ENCODE measurements around the gene TAF1C. TPM values are rescaled to one million over a fixed set of nuclear protein-coding genes. Genes with fewer than 3 reads are reported as not detected.
A peak's percentile ranks its signal among the peaks of the same experiment; 100 is the strongest.

TAF1C gene
- total and polyA plus RNA-seq, 2 of the 8 experiments (the other 6 are each of a cell fraction or from before 2014, with no cell fraction given): 44.6 to 63.8 TPM

GRCh38 chr16:84214451-84215066 lies 27.7 kb upstream of the TAF1C start:
- H3K27me3 ChIP-seq (replicated peaks in 1 of 4; ENCODE audit: control insufficient read depth in 3 of 4, extremely low read depth in 1 of 4, insufficient read depth in 3 of 4, low read length in 3 of 4): no peaks in the 10 kb centered on the region
- WGBS, 2 experiments (ENCODE audit: extremely low coverage in 1 of 2, insufficient coverage in 1 of 2, insufficient read length in 1 of 2, insufficient replicate concordance in 2 of 2, low coverage in 1 of 2, low lambda C conversion rate in 2 of 2, missing lambda C conversion rate in 1 of 2): 89% methylated on average over 15 of the region's 15 CpGs; no CpG with 5 or more reads in 1 of the 2 experiments
- H3K56ac ChIP-seq (replicated peaks; ENCODE audit: insufficient read length, low read depth, low read length): no peak overlapping the region
- peak overlapping the region in 1 of 4 experiments; percentile 28; a peak in 1 of 7 replicates for H3K9ac ChIP-seq (replicated peaks in 1 of 4; ENCODE audit: extremely low read depth in 1 of 4, low read depth in 3 of 4, low read length in 3 of 4)
- peak overlapping the region; percentile 11; the same call in 1 of the 2 replicates for H2BK12ac ChIP-seq (ENCODE audit: low read depth, low read length)
- H2AK5ac ChIP-seq (ENCODE audit: low read depth, low read length): no peak overlapping the region
- no peaks in the 10 kb centered on the region for H3K36me3 ChIP-seq (ENCODE audit: control insufficient read depth in 2 of 4, insufficient read depth in 4 of 4, low read length in 3 of 4)
- no peak overlapping the region for H3K4me2 ChIP-seq (ENCODE audit: insufficient read depth in 1 of 2, low read depth in 2 of 2, low read length in 2 of 2)
- H3K4ac ChIP-seq (replicated peaks; ENCODE audit: insufficient read length, low read depth, low read length): no peak overlapping the region
- H4K20me1 ChIP-seq (replicated peaks in 1 of 2; ENCODE audit: control insufficient read depth in 1 of 2, insufficient read depth in 2 of 2, low read length in 2 of 2): no peaks in the 10 kb centered on the region
- H3K79me2 ChIP-seq (ENCODE audit: control insufficient read depth in 1 of 2, insufficient read depth in 2 of 2, low read length in 2 of 2): no peaks in the 10 kb centered on the region
- H3K23ac ChIP-seq (ENCODE audit: insufficient read length): no peak overlapping the region
- H2BK120ac ChIP-seq (replicated peaks; ENCODE audit: low read depth, low read length): no peak overlapping the region
- H2BK20ac ChIP-seq (ENCODE audit: low read length): no peak overlapping the region
- H3K4me1 ChIP-seq (replicated peaks in 1 of 4; ENCODE audit: control insufficient read depth in 3 of 4, insufficient read depth in 4 of 4, low read length in 3 of 4): peaks cover 0 to 3% (median 1%) of the 10 kb centered on the region in 4 experiments; a peak in 3 of 7 replicates
- no peak overlapping the region for H3K27ac ChIP-seq (ENCODE audit: low read depth, low read length)
- POLR2A ChIA-PET (ENCODE audit: partially characterized antibody): no interaction called here
- H3K18ac ChIP-seq (ENCODE audit: extremely low read depth, low read length): no peak overlapping the region
- DNase-seq (ENCODE audit: low read depth in 1 of 2, low spot score in 2 of 2): no peak
- no peak for FAIRE-seq
- no peaks in the 10 kb centered on the region for H3K23me2 ChIP-seq (ENCODE audit: low read depth, low read length)
- peak overlapping the region; percentile 73; the same call in 1 of the 2 replicates for H2AFZ ChIP-seq (ENCODE audit: low read length)
- H2BK5ac ChIP-seq (ENCODE audit: low read depth, low read length): no peak overlapping the region
- no peaks in the 10 kb centered on the region for H3K79me1 ChIP-seq (ENCODE audit: low read depth, low read length)
- H4K91ac ChIP-seq (replicated peaks; ENCODE audit: insufficient read length, low read length): no peak overlapping the region
- CTCF ChIA-PET (ENCODE audit: partially characterized antibody): interaction anchor here (0.9 to 1.5 kb wide), 4 partner anchors 12 to 94 kb away, joined by 3 to 4 read pairs (median 3); no protein-coding TSS in a partner anchor
- no peak overlapping the region for H2BK15ac ChIP-seq (ENCODE audit: low read length)
- H3K9me3 ChIP-seq (ENCODE audit: insufficient read depth in 2 of 2, low read depth in 1 of 2, low read length in 1 of 2): no peaks in the 10 kb centered on the region
- H4K5ac ChIP-seq (ENCODE audit: insufficient read length, low read depth, low read length): no peak overlapping the region
- no peak overlapping the region for H3K4me3 ChIP-seq (ENCODE audit: extremely low read depth in 1 of 4, insufficient read depth in 2 of 4, low read depth in 3 of 4, low read length in 4 of 4)
- peak overlapping the region; percentile 2; the same call in 1 of the 2 replicates for H4K8ac ChIP-seq (ENCODE audit: extremely low read depth, insufficient read depth, low read length)
- H3K14ac ChIP-seq (ENCODE audit: insufficient read length): no peak overlapping the region
- TF ChIP-seq TAF1 (IDR thresholded peaks at IDR 0.05; ENCODE audit: low read depth, low read length) (no peak), SIX5 (IDR thresholded peaks at IDR 0.05; ENCODE audit: low read depth, low read length) (no peak), RAD21 (IDR thresholded peaks at IDR 0.05 in 1 of 2, conservative IDR thresholded peaks at IDR 0.05 in 1 of 2; ENCODE audit: low read depth in 2 of 2, low read length in 2 of 2) (no peak), BACH1 (IDR thresholded peaks at IDR 0.05; ENCODE audit: low read length) (no peak), NRF1 (IDR thresholded peaks at IDR 0.05; ENCODE audit: low read depth, low read length) (no peak), POLR2A (IDR thresholded peaks at IDR 0.05; ENCODE audit: control extremely low read depth in 1 of 2, low read depth in 2 of 2, low read length in 2 of 2) (no peak), YY1 (IDR thresholded peaks at IDR 0.05; ENCODE audit: low read depth, low read length) (no peak), TBP (IDR thresholded peaks at IDR 0.05; ENCODE audit: low read depth, low read length) (no peak), CBX8 (IDR thresholded peaks at IDR 0.05; ENCODE audit: borderline replicate concordance, low read depth, low read length) (no peak), KDM4A (IDR thresholded peaks at IDR 0.05; ENCODE audit: low read depth, low read length, severe bottlenecking) (no peak), CREB1 (IDR thresholded peaks at IDR 0.05) (no peak), ATF2 (IDR thresholded peaks at IDR 0.05; ENCODE audit: low read length) (no peak), JUND (IDR thresholded peaks at IDR 0.05; ENCODE audit: low read length) (no peak)
